ENCODE data around the gene RGSL1. TPM values are rescaled to one million over a fixed set of nuclear protein-coding genes. Genes with fewer than 3 reads are reported as not detected.

The RGSL1 gene
- total and polyA plus RNA-seq, 9 donors, result not detected

GRCh38 chr1:182407724-182408123 is 42.2 kb upstream of the RGSL1 start:
- WGBS, 3 donors, result 22 to 31% (median 27%) methylated on average over 3 of the region's 3 CpGs
- no peaks in the 10 kb centered on the region for H3K9me3 ChIP-seq
- H3K27me3 ChIP-seq, result no peaks in the 10 kb centered on the region
- DNase-seq, result no peak
- no peak overlapping the region for H3K27ac ChIP-seq
- no peaks in the 10 kb centered on the region for H3K4me1 ChIP-seq (ENCODE audit: insufficient read depth)
- H3K4me3 ChIP-seq, result no peak overlapping the region
- intact Hi-C loops (cut with DNase I), result loop anchor here in 1 of 4 donors (10.0 kb wide), 1 partner anchor 177 kb away; the partner anchor contains the start of gene RNASEL
- H3K36me3 ChIP-seq, result no peaks in the 10 kb centered on the region
- TF ChIP-seq EP300 (IDR thresholded peaks at IDR 0.05), result no peak
- TF ChIP-seq, protein P1, sequence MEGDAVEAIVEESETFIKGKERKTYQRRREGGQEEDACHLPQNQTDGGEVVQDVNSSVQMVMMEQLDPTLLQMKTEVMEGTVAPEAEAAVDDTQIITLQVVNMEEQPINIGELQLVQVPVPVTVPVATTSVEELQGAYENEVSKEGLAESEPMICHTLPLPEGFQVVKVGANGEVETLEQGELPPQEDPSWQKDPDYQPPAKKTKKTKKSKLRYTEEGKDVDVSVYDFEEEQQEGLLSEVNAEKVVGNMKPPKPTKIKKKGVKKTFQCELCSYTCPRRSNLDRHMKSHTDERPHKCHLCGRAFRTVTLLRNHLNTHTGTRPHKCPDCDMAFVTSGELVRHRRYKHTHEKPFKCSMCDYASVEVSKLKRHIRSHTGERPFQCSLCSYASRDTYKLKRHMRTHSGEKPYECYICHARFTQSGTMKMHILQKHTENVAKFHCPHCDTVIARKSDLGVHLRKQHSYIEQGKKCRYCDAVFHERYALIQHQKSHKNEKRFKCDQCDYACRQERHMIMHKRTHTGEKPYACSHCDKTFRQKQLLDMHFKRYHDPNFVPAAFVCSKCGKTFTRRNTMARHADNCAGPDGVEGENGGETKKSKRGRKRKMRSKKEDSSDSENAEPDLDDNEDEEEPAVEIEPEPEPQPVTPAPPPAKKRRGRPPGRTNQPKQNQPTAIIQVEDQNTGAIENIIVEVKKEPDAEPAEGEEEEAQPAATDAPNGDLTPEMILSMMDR (IDR thresholded peaks at IDR 0.05), result no peak
- no peak for TF ChIP-seq POLR2A (IDR thresholded peaks at IDR 0.05)

DNA sequence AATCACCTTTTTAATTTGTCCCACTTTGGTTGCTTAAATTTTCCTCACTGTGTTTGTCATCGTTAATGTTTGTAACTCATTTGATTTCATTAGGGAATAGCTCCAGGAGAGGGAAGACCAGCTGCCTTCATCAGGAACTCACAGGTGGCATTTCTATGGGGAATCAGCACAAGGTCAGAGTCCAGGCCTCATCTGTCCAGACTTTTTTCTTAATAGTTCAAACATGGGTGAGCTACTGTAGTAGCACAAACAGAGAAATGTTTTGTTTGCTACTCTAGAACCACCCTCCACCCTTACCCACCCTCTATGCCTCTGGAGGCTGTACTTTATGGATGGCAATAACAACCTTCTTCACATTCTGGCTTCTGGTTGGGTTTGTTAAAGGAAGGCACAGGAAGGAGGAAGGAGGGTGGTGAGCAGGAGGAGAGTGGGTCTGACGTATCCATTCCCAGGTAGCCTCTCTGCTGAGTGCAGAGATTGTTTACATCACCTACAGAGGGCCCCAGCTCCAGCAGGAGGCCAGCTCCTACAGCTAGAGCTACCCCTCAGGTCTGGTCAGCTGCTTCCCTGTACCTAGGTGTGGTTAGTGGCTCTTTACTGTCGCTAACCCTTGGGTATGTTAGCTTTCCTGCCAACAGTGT is 41.4 kb upstream of the RGSL1 start:
- DNase-seq, result no peak
- WGBS, 3 donors, result 63 to 66% (median 64%) methylated on average over 3 of the region's 3 CpGs
- H3K27me3 ChIP-seq, result no peaks in the 10 kb centered on the region
- TF ChIP-seq POLR2A (IDR thresholded peaks at IDR 0.05) (no peak), EP300 (IDR thresholded peaks at IDR 0.05) (no peak)
- TF ChIP-seq, protein P1 (IDR thresholded peaks at IDR 0.05), result no peak
- no peak overlapping the region for H3K4me3 ChIP-seq
- intact Hi-C loops (cut with DNase I), result loop anchor here in 1 of 4 donors (10.0 kb wide), 1 partner anchor 176 kb away; the partner anchor contains the start of gene RNASEL
- H3K4me1 ChIP-seq (ENCODE audit: insufficient read depth), result no peaks in the 10 kb centered on the region
- H3K36me3 ChIP-seq, result no peaks in the 10 kb centered on the region
- H3K9me3 ChIP-seq, result no peaks in the 10 kb centered on the region
- no peak overlapping the region for H3K27ac ChIP-seq

GRCh38 chr1:182410138-182410537 is 39.8 kb upstream of the RGSL1 start:
- no peak for DNase-seq

GRCh38 chr1:182410620-182411273 is 39.2 kb upstream of the RGSL1 start:
- H3K9me3 ChIP-seq, result no peaks in the 10 kb centered on the region
- DNase-seq, result no peak
- H3K36me3 ChIP-seq, result no peaks in the 10 kb centered on the region
- TF ChIP-seq, protein P1 (IDR thresholded peaks at IDR 0.05), result no peak
- TF ChIP-seq POLR2A (IDR thresholded peaks at IDR 0.05) (no peak), EP300 (IDR thresholded peaks at IDR 0.05) (no peak)
- H3K27me3 ChIP-seq, result no peaks in the 10 kb centered on the region
- no peak overlapping the region for H3K4me3 ChIP-seq
- no peak overlapping the region for H3K27ac ChIP-seq
- intact Hi-C loops (cut with DNase I), result no loop called here
- no peaks in the 10 kb centered on the region for H3K4me1 ChIP-seq (ENCODE audit: insufficient read depth)
- 10 to 31% (median 11%) methylated on average over 1 of the region's 1 CpG for WGBS, 3 donors

More at GRCh38 chr1:182410138-182410537, 39.8 kb upstream of the RGSL1 start:
- 58 to 65% (median 59%) methylated on average over 4 of the region's 4 CpGs for WGBS, 3 donors
- H3K27me3 ChIP-seq, result no peaks in the 10 kb centered on the region
- no peaks in the 10 kb centered on the region for H3K4me1 ChIP-seq (ENCODE audit: insufficient read depth)
- no peaks in the 10 kb centered on the region for H3K36me3 ChIP-seq
- H3K9me3 ChIP-seq, result no peaks in the 10 kb centered on the region
- TF ChIP-seq POLR2A (IDR thresholded peaks at IDR 0.05) (no peak), EP300 (IDR thresholded peaks at IDR 0.05) (no peak)
- TF ChIP-seq, protein P1 (IDR thresholded peaks at IDR 0.05), result no peak
- no peak overlapping the region for H3K4me3 ChIP-seq
- H3K27ac ChIP-seq, result no peak overlapping the region
- intact Hi-C loops (cut with DNase I), result no loop called here
